ENCODE results near the gene DECR2.

DECR2 gene

GRCh38 chr16:373020-373598 is 28.6 kb upstream of the DECR2 start:
- no peak for DNase-seq (ENCODE audit: extremely low read depth, low read depth)
- no peak for TF ChIP-seq CTCF (IDR thresholded peaks at IDR 0.05; ENCODE audit: low read depth, low read length, missing control alignments)

DNA sequence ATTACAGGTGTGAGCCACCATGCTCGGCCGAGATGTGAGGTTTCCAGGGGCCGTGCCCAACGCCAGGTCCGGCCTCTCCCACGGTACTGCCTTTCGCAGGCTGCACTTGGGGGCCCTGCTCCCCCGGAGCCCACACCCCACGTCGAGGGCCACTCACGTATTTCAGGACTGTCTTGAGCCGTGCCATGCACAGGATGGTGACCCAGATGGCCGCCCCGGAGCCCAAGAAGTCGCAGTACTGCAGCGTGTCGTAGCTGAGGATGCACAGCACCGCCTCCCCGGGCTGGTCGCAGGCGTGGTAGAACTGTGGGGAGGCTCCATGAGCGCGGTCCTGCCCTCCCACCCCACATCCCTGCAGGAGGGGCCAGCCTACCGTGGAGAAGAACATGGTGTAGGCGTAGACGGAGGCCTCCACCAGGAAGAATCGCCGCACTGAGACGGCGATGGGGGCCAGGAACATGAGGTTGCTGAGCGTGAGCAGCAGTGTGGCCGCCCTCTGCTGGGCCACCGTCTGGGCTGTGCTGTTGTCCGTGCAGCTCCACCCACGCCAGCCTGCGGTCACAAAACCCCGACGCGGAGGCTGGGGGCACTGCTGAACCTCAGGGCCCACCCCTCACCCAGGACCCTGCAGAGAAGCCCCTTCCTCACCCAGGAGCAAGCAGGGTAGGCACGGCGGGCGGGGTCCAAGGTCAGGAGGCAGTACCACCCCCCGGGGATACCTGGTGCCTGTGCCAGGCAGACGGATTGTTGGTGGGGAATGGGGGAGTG is 27.7 kb upstream of the DECR2 start:
- no peak for DNase-seq (ENCODE audit: extremely low read depth, low read depth)
- TF ChIP-seq CTCF (IDR thresholded peaks at IDR 0.05; ENCODE audit: low read depth, low read length, missing control alignments) = no peak

More at GRCh38 chr16:373020-373598, 28.6 kb upstream of the DECR2 start:
- no peak overlapping the region for H3K4me3 ChIP-seq (replicated peaks; ENCODE audit: low read depth, low read length)

GRCh38 chr16:374616-374926 is 27.1 kb upstream of the DECR2 start:
- no peak for TF ChIP-seq CTCF (IDR thresholded peaks at IDR 0.05; ENCODE audit: low read depth, low read length, missing control alignments)
- no peak for DNase-seq (ENCODE audit: extremely low read depth, low read depth)

More for the DNA sequence above, 27.7 kb upstream of the DECR2 start:
- no peak overlapping the region for H3K4me3 ChIP-seq (replicated peaks; ENCODE audit: low read depth, low read length)

GRCh38 chr16:375212-375611 is 26.5 kb upstream of the DECR2 start:
- no peak overlapping the region for H3K4me3 ChIP-seq (replicated peaks; ENCODE audit: low read depth, low read length)
- TF ChIP-seq CTCF (IDR thresholded peaks at IDR 0.05; ENCODE audit: low read depth, low read length, missing control alignments) = no peak
- no peak for DNase-seq (ENCODE audit: extremely low read depth, low read depth)

More at GRCh38 chr16:374616-374926, 27.1 kb upstream of the DECR2 start:
- H3K4me3 ChIP-seq (replicated peaks; ENCODE audit: low read depth, low read length) = no peak overlapping the region

DNA sequence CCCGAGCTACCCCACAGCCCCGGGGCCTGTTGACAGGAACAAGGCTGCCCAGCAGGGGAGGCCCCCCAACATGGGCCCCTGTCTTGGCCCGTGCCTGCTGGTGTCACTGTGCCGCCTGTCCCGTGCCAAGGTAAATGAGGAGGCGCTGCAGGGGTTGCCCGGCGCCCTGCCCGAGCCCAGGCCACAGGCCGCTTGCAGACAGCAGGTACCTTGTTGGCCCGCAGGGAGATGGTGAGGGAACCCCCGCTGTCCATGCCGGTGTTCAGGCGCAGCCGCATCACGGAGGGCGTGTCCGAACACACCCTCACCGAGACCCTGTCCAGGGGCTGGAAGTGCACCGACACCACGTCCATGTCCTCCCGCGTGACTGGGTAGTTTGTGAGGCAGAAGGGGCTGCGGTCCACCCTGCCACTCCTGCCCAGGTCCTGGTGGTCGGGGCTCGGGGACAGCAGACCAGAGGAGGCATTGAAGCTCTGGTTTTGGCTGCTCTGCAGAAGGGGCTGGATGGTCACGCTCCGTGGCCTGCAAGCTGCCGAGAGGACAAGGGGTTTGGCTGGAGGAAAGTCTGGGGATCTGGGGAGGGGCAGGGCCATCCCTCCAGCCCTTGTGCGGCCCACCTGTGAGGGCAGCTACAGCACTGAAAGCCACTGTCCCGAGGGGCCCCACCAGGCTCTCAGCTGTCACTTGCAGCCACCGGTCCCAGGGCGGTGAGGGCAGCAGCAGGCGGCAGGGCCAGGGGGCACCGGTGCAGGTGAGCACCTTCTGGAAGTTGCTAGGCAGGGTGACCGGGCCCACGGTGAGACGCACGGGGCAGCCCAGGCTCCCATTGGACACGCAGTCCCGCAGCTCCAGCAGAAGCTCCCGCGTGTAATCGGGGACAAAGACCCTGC is 25.5 kb upstream of the DECR2 start:
- H3K4me3 ChIP-seq (replicated peaks; ENCODE audit: low read depth, low read length) = no peak overlapping the region
- no peak for DNase-seq (ENCODE audit: extremely low read depth, low read depth)
- TF ChIP-seq CTCF (IDR thresholded peaks at IDR 0.05; ENCODE audit: low read depth, low read length, missing control alignments) = no peak

DNA sequence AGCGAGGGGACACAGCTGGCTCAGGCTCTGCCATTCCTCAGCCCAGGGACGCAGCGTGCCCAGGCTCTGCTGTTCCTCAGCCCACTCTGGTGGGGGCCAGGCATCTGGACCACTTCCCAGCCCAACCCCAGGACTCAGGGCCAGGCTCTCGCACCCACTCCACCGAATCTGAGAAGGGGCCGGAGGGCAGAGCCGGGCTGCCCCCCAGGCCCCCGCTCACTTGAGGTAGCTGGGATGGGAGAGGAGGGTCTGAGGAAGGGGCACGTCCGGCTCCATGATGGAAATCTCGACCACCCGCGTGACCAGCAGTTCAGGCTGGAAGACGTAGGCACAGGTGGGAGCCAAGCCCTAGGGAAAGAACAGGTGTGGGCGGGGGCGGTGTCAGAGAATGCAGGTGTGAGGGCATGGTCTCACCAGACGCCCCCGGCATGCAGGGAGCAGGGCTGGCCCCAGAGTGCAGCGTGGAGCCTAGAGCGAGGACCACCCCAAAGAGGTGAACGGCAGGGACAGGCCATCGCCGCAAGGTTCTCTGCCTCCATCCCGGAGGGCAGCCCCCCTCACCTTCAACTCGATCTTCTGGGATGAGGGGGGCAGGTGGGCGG is 24.8 kb upstream of the DECR2 start:
- no peak for TF ChIP-seq CTCF (IDR thresholded peaks at IDR 0.05; ENCODE audit: low read depth, low read length, missing control alignments)
- no peak overlapping the region for H3K4me3 ChIP-seq (replicated peaks; ENCODE audit: low read depth, low read length)
- DNase-seq (ENCODE audit: extremely low read depth, low read depth) = no peak
